A673 (cell line): ENCODE data around the gene NOD1. TPM values are rescaled to one million over a fixed set of nuclear protein-coding genes. Genes with fewer than 3 reads are reported as not detected.

Experiments used
- BruUV-seq: library from RNA; stranded (reverse); fragments of 400-500 nt; replicated peaks from 2 replicates; lab custom pipeline; 2021; lab: Mats Ljungman, UMichigan
- CTCF ChIA-PET: fragments of 300-600 bp; sonication (Branson Sonifier 250); formaldehyde crosslinking; loops from one replicate; lab custom pipeline; 2022; ENCODE audit warnings: antibody characterized with exemption; lab: Charles Lee
- POLR2A ChIA-PET: fragments of 300-600 bp; sonication (Branson Sonifier 250); formaldehyde crosslinking; loops from one replicate; lab custom pipeline; 2022; ENCODE audit warnings: antibody characterized with exemption; ENCODE audit not compliant: low non-redundant PET; lab: Charles Lee
- DNase-seq: peaks from one replicate; pipeline ENCODE4 v3.0.0-alpha.2; 2015; ENCODE audit warnings: low spot score
- H3K27ac ChIP-seq: fragments of 200-600 bp; sonication (generic); 2 replicates; pipeline ENCODE4 v1.5.1; 2016; ENCODE audit warnings: mixed run types, low read depth, mild to moderate bottlenecking, mixed read lengths, antibody characterized with exemption, low read length; ENCODE audit not compliant: poor library complexity, severe bottlenecking
- H3K27me3 ChIP-seq: fragments of 200-600 bp; sonication (generic); replicated peaks from 2 replicates; pipeline ENCODE4 v1.6.1; 2017; ENCODE audit warnings: mixed run types, low read depth, mild to moderate bottlenecking, mixed read lengths, antibody characterized with exemption, low read length; ENCODE audit not compliant: insufficient read depth, poor library complexity
- H3K36me3 ChIP-seq: fragments of 200-600 bp; sonication (generic); 2 replicates; pipeline ENCODE4 v1.6.1; 2016; ENCODE audit warnings: mixed run types, mild to moderate bottlenecking, mixed read lengths, antibody characterized with exemption, low read length; ENCODE audit not compliant: insufficient read depth, poor library complexity, severe bottlenecking
- H3K4me1 ChIP-seq: fragments of 200-600 bp; sonication (generic); 2 replicates; pipeline ENCODE4 v1.6.1; 2017; ENCODE audit warnings: mixed run types, mild to moderate bottlenecking, mixed read lengths, antibody characterized with exemption, low read length; ENCODE audit not compliant: insufficient read depth, poor library complexity, severe bottlenecking
- H3K4me3 ChIP-seq: fragments of 200-600 bp; sonication (generic); 2 replicates; pipeline ENCODE4 v1.5.1; 2016; ENCODE audit warnings: low read depth, mixed run types, mild to moderate bottlenecking, mixed read lengths, low read length; ENCODE audit not compliant: poor library complexity, severe bottlenecking
- H3K9me3 ChIP-seq: fragments of 200-600 bp; sonication (generic); 2 replicates; pipeline ENCODE4 v1.6.1; 2016; ENCODE audit warnings: mixed run types, low read depth, mild to moderate bottlenecking, mixed read lengths, antibody characterized with exemption, low read length; ENCODE audit not compliant: poor library complexity, severe bottlenecking
- EZH2 ChIP-seq: fragments of 200-600 bp; sonication (generic); IDR thresholded peaks from 2 replicates; pipeline ENCODE4 v1.6.1; 2017; ENCODE audit warnings: borderline replicate concordance, low read depth, mild to moderate bottlenecking, mixed read lengths, antibody characterized with exemption, low read length; ENCODE audit not compliant: poor library complexity, severe bottlenecking
- intact Hi-C: fragments of 100-400 bp; cut with micrococcal nuclease; formaldehyde crosslinking; loops from one replicate; pipeline ENCODE4 v1.10.0; 2022; ENCODE audit not compliant: unreplicated experiment
- total RNA-seq: library from RNA; stranded (reverse); gene quantifications from 2 replicates; pipeline ENCODE4 v1.2.3, GENCODE V29; 2021
- TF ChIP-seq, protein P1 (sequence below): fragments of 300-800, 200-600 bp; sonication (generic); conservative IDR thresholded peaks from 2 replicates; pipeline ENCODE4 v1.5.1; 2017; ENCODE audit warnings: low read depth, mild to moderate bottlenecking, antibody characterized with exemption, low read length, moderate library complexity, mixed read lengths

Gene NOD1
- total RNA-seq, 1 experiment from 2014 or later, result 2.3 TPM

DNA sequence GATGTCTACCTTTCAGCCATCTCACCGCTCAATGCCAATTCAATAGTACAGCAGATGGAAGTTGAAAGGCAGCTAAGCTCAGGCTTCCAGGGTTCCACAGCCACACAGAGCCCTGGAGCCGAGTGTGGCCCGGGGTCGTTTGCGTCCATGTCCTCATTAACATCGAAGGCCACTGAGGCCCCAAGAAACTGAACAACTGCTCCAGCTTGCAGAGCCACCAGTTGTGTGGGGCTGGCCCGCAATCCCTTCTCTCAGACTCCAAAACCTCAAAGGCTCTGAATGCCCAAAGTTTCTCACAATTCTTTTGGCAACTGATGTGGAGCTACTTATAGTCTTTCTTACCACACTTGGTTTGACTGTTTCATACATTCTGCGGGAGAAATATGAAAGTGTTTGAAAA, 31.1 kb downstream of the NOD1 start:
- intact Hi-C loops, result loop anchor here (5.0 kb wide), 1 partner anchor 35 kb away; no protein-coding TSS in a partner anchor
- Histone ChIP-seq H3K4me1 (peaks cover 3% of the 10 kb centered on the region), H3K27me3 (no peaks in the 10 kb centered on the region), H3K4me3 (no peak overlapping the region), H3K9me3 (no peaks in the 10 kb centered on the region), H3K27ac (no peak overlapping the region), H3K36me3 (no peaks in the 10 kb centered on the region)
- CTCF ChIA-PET, result no interaction called here
- BruUV-seq, result no TSS peak
- TF ChIP-seq EZH2, result no peak
- TF ChIP-seq, protein P1, sequence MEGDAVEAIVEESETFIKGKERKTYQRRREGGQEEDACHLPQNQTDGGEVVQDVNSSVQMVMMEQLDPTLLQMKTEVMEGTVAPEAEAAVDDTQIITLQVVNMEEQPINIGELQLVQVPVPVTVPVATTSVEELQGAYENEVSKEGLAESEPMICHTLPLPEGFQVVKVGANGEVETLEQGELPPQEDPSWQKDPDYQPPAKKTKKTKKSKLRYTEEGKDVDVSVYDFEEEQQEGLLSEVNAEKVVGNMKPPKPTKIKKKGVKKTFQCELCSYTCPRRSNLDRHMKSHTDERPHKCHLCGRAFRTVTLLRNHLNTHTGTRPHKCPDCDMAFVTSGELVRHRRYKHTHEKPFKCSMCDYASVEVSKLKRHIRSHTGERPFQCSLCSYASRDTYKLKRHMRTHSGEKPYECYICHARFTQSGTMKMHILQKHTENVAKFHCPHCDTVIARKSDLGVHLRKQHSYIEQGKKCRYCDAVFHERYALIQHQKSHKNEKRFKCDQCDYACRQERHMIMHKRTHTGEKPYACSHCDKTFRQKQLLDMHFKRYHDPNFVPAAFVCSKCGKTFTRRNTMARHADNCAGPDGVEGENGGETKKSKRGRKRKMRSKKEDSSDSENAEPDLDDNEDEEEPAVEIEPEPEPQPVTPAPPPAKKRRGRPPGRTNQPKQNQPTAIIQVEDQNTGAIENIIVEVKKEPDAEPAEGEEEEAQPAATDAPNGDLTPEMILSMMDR, result no peak
- POLR2A ChIA-PET, result no interaction called here
- no peak for DNase-seq

DNA sequence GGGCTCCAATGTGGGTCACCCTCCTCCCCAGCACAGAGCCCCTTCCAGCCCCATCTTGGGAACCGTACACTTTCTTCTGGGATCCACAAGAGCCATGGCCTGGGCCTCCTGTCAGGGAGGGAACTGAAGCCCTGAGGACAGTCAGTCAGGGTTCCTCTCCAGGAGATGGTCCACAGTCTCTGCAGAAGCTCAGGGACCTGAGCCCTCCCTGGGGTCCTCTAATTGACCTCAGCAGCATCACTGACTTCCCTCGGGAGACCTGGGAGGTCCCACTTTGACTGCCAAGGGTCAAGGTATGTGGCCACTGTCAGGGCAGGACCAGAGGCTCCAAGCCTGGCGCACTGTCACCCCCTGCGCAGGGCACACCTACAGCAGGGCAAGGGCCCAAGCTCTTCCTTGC, 32.3 kb downstream of the NOD1 start:
- no peak overlapping the region for H3K27ac ChIP-seq
- H3K4me1 ChIP-seq, result peaks cover 3% of the 10 kb centered on the region
- H3K4me3 ChIP-seq, result no peak overlapping the region
- H3K36me3 ChIP-seq, result no peaks in the 10 kb centered on the region
- H3K9me3 ChIP-seq, result no peaks in the 10 kb centered on the region
- ChIA-PET POLR2A (no interaction called here), CTCF (interaction anchor here (0.5 to 1.0 kb wide), 2 partner anchors 170 to 405 kb away, joined by 5 read pairs; no protein-coding TSS in a partner anchor)
- DNase-seq, result no peak
- BruUV-seq, result no TSS peak
- H3K27me3 ChIP-seq, result no peaks in the 10 kb centered on the region
- intact Hi-C loops, result loop anchor here (5.0 kb wide), 1 partner anchor 34 kb away; no protein-coding TSS in a partner anchor
- TF ChIP-seq, protein P1, result no peak
- no peak for TF ChIP-seq EZH2

DNA sequence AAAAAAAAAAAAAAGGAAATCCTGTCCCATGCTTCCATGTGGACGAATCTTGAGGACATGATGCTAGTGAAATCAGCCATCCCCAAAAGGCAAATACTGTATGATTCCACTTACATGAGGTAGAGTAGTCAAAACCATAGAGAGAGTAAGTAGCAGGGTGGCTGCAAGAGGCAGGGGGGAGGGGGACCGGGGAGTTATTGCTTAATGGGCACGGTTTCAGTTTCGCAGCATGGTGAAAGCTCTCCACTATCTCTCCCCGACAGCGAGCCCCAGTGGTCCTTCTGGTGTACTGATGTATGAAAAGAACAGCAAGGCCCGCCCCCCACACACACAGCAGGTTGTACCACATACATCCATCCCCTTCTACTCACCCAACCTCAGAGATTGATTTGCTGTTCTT, 32.8 kb downstream of the NOD1 start:
- peaks cover 3% of the 10 kb centered on the region for H3K4me1 ChIP-seq
- no peaks in the 10 kb centered on the region for H3K36me3 ChIP-seq
- no peak overlapping the region for H3K4me3 ChIP-seq
- no peak for TF ChIP-seq EZH2
- TF ChIP-seq, protein P1, result peak; percentile 65
- no peaks in the 10 kb centered on the region for H3K27me3 ChIP-seq
- H3K27ac ChIP-seq, result no peak overlapping the region
- intact Hi-C loops, result loop anchor here (5.0 kb wide), 1 partner anchor 33 kb away; no protein-coding TSS in a partner anchor
- no peaks in the 10 kb centered on the region for H3K9me3 ChIP-seq
- POLR2A ChIA-PET, result no interaction called here
- CTCF ChIA-PET, result interaction anchor here (0.5 to 1.0 kb wide), 2 partner anchors 169 to 405 kb away, joined by 5 read pairs; no protein-coding TSS in a partner anchor
- BruUV-seq, result no TSS peak
- peak; percentile 93 for DNase-seq
